Uterus (tissue), 2 donors: ENCODE data around the gene SFXN5.

ENCODE experiments used
- CTCF ChIP-seq, 4 experiments: fragments of 200-600 bp in 2 of 4; fragments of 450-650 bp in 2 of 4; sonication (generic) in 2 of 4; IDR thresholded peaks; one replicate each; pipeline ENCODE4 v1.5.1; 2016 to 2019; ENCODE audit warnings: antibody characterized with exemption in 4 of 4, mild to moderate bottlenecking in 2 of 4, moderate library complexity in 1 of 4
- POLR2A ChIP-seq, 2 donors: fragments of 450-650 bp; IDR thresholded peaks; one replicate each; pipeline ENCODE4 v1.6.1; 2016; ENCODE audit warnings: antibody characterized with exemption in 2 of 2, mild to moderate bottlenecking in 1 of 2, moderate library complexity in 1 of 2

GRCh38 chr2:73043929-73044832, 27.3 kb downstream of the SFXN5 start:
- TF ChIP-seq CTCF (IDR thresholded peaks at IDR 0.05) (no peak), POLR2A (IDR thresholded peaks at IDR 0.05) (no peak)
